ENCODE measurements around the gene GRIA4. TPM values are rescaled to one million over a fixed set of nuclear protein-coding genes. Genes with fewer than 3 reads are reported as not detected.

GRIA4 gene
- total RNA-seq = not detected

- peak; percentile 16 for ATAC-seq
- Mint-ChIP-seq H3K36me3 (no peaks in the 10 kb centered on the region), H3K4me1 (peaks cover 17% of the 10 kb centered on the region), H3K27ac (no peak within 1 kb of the TSS), H3K27me3 (peaks cover 39% of the 10 kb centered on the region), H3K9me3 (ENCODE audit: low read depth) (no peaks in the 10 kb centered on the region), H3K4me3 (peak within 1 kb of the TSS; percentile 10)
- DNase-seq = no peak
- CTCF ChIA-PET = no interaction called here
Observed at GRCh38 chr11:105609832-105610781, at the start of gene GRIA4. GRIA4 (plus strand) TSS chr11:105610073; CDS start chr11:105610998, 925 bp downstream.

- ATAC-seq = no peak
- Mint-ChIP-seq H3K36me3 (no peaks in the 10 kb centered on the region), H3K9me3 (ENCODE audit: low read depth) (no peaks in the 10 kb centered on the region), H3K4me3 (no peak overlapping the region), H3K4me1 (no peaks in the 10 kb centered on the region), H3K27me3 (no peaks in the 10 kb centered on the region), H3K27ac (no peak overlapping the region)
- DNase-seq = no peak
- CTCF ChIA-PET = no interaction called here
Observed at GRCh38 chr11:105573091-105573490, 36.8 kb upstream of the GRIA4 start.

- H3K27me3 Mint-ChIP-seq = no peaks in the 10 kb centered on the region
- H3K4me3 Mint-ChIP-seq = no peak overlapping the region
- CTCF ChIA-PET = no interaction called here
- H3K36me3 Mint-ChIP-seq = no peaks in the 10 kb centered on the region
- ATAC-seq = no peak
- H3K4me1 Mint-ChIP-seq = no peaks in the 10 kb centered on the region
- no peak overlapping the region for H3K27ac Mint-ChIP-seq
- no peaks in the 10 kb centered on the region for H3K9me3 Mint-ChIP-seq (ENCODE audit: low read depth)
- no peak for DNase-seq
Observed at GRCh38 chr11:105574974-105575373, 34.9 kb upstream of the GRIA4 start.

- no peak for ATAC-seq
- Mint-ChIP-seq H3K4me1 (no peaks in the 10 kb centered on the region), H3K9me3 (ENCODE audit: low read depth) (no peaks in the 10 kb centered on the region), H3K27me3 (no peaks in the 10 kb centered on the region), H3K4me3 (no peak overlapping the region), H3K27ac (no peak overlapping the region), H3K36me3 (no peaks in the 10 kb centered on the region)
- no peak for DNase-seq
- CTCF ChIA-PET = no interaction called here
Observed at GRCh38 chr11:105577641-105578040, 32.2 kb upstream of the GRIA4 start.

GRCh38 chr11:105579111-105579510 is 30.8 kb upstream of the GRIA4 start:
- CTCF ChIA-PET = no interaction called here
- no peak overlapping the region for H3K27ac Mint-ChIP-seq
- H3K4me1 Mint-ChIP-seq = no peaks in the 10 kb centered on the region
- DNase-seq (no peak), ATAC-seq (no peak)
- H3K9me3 Mint-ChIP-seq (ENCODE audit: low read depth) = no peaks in the 10 kb centered on the region
- no peaks in the 10 kb centered on the region for H3K27me3 Mint-ChIP-seq
- H3K4me3 Mint-ChIP-seq = no peak overlapping the region
- no peaks in the 10 kb centered on the region for H3K36me3 Mint-ChIP-seq

- no peaks in the 10 kb centered on the region for H3K27me3 Mint-ChIP-seq
- DNase-seq = no peak
- CTCF ChIA-PET = no interaction called here
- no peak overlapping the region for H3K4me3 Mint-ChIP-seq
- no peaks in the 10 kb centered on the region for H3K4me1 Mint-ChIP-seq
- no peaks in the 10 kb centered on the region for H3K36me3 Mint-ChIP-seq
- no peaks in the 10 kb centered on the region for H3K9me3 Mint-ChIP-seq (ENCODE audit: low read depth)
- no peak overlapping the region for H3K27ac Mint-ChIP-seq
- no peak for ATAC-seq
Observed at GRCh38 chr11:105582497-105582896, 27.4 kb upstream of the GRIA4 start.

GRCh38 chr11:105588001-105588400 is 21.9 kb upstream of the GRIA4 start:
- Mint-ChIP-seq H3K27ac (no peak overlapping the region), H3K4me1 (no peaks in the 10 kb centered on the region), H3K36me3 (no peaks in the 10 kb centered on the region), H3K27me3 (no peaks in the 10 kb centered on the region), H3K9me3 (ENCODE audit: low read depth) (no peaks in the 10 kb centered on the region), H3K4me3 (no peak overlapping the region)
- ATAC-seq = no peak
- CTCF ChIA-PET = no interaction called here
- no peak for DNase-seq

GRCh38 chr11:105589346-105589745 is 20.5 kb upstream of the GRIA4 start:
- no peaks in the 10 kb centered on the region for H3K27me3 Mint-ChIP-seq
- CTCF ChIA-PET = no interaction called here
- H3K4me1 Mint-ChIP-seq = no peaks in the 10 kb centered on the region
- DNase-seq (no peak), ATAC-seq (no peak)
- H3K27ac Mint-ChIP-seq = no peak overlapping the region
- no peaks in the 10 kb centered on the region for H3K9me3 Mint-ChIP-seq (ENCODE audit: low read depth)
- no peak overlapping the region for H3K4me3 Mint-ChIP-seq
- H3K36me3 Mint-ChIP-seq = no peaks in the 10 kb centered on the region

GRCh38 chr11:105592035-105592434 is 17.8 kb upstream of the GRIA4 start:
- Mint-ChIP-seq H3K27ac (no peak overlapping the region), H3K27me3 (no peaks in the 10 kb centered on the region), H3K36me3 (no peaks in the 10 kb centered on the region), H3K9me3 (ENCODE audit: low read depth) (no peaks in the 10 kb centered on the region), H3K4me3 (no peak overlapping the region), H3K4me1 (no peaks in the 10 kb centered on the region)
- DNase-seq (no peak), ATAC-seq (no peak)
- CTCF ChIA-PET = no interaction called here

- Mint-ChIP-seq H3K27me3 (no peaks in the 10 kb centered on the region), H3K9me3 (ENCODE audit: low read depth) (no peaks in the 10 kb centered on the region), H3K4me3 (no peak overlapping the region), H3K4me1 (no peaks in the 10 kb centered on the region), H3K36me3 (no peaks in the 10 kb centered on the region), H3K27ac (no peak overlapping the region)
- DNase-seq (no peak), ATAC-seq (no peak)
- CTCF ChIA-PET = no interaction called here
Observed at GRCh38 chr11:105598371-105598770, 11.5 kb upstream of the GRIA4 start.

- no peaks in the 10 kb centered on the region for H3K27me3 Mint-ChIP-seq
- CTCF ChIA-PET = no interaction called here
- ATAC-seq (no peak), DNase-seq (no peak)
- no peaks in the 10 kb centered on the region for H3K9me3 Mint-ChIP-seq (ENCODE audit: low read depth)
- H3K27ac Mint-ChIP-seq = no peak overlapping the region
- no peaks in the 10 kb centered on the region for H3K4me1 Mint-ChIP-seq
- no peak overlapping the region for H3K4me3 Mint-ChIP-seq
- H3K36me3 Mint-ChIP-seq = no peaks in the 10 kb centered on the region
Observed at GRCh38 chr11:105603156-105603555, 6.7 kb upstream of the GRIA4 start.

- Mint-ChIP-seq H3K4me3 (no peak overlapping the region), H3K27ac (no peak overlapping the region), H3K9me3 (ENCODE audit: low read depth) (no peaks in the 10 kb centered on the region), H3K4me1 (peaks cover 17% of the 10 kb centered on the region), H3K36me3 (no peaks in the 10 kb centered on the region), H3K27me3 (peaks cover 39% of the 10 kb centered on the region)
- peak; percentile 64 for ATAC-seq
- DNase-seq = no peak
- CTCF ChIA-PET = no interaction called here
Observed at GRCh38 chr11:105609341-105609781, 512 bp upstream of the GRIA4 start.

- Mint-ChIP-seq H3K36me3 (no peaks in the 10 kb centered on the region), H3K4me3 (no peak overlapping the region), H3K27ac (no peak overlapping the region), H3K9me3 (ENCODE audit: low read depth) (no peaks in the 10 kb centered on the region), H3K4me1 (peaks cover 17% of the 10 kb centered on the region), H3K27me3 (peaks cover 39% of the 10 kb centered on the region)
- CTCF ChIA-PET = no interaction called here
- ATAC-seq (no peak), DNase-seq (no peak)
Observed at GRCh38 chr11:105610871-105611571, 1.1 kb downstream of the GRIA4 start.

All from activated CD8-positive, alpha-beta memory T cell treated with anti-CD3 and anti-CD28 coated beads, Interleukin-2, amount 10 ng/mL, durations not matched to agents 7 days and 5 days (primary cell).